Esophagus mucosa (tissue), 1 donor: ENCODE measurements around the gene RPP40. TPM values are rescaled to one million over a fixed set of nuclear protein-coding genes. Genes with fewer than 3 reads are reported as not detected.

Experiments used
- total RNA-seq: library from RNA; stranded (reverse); gene quantifications from one replicate; pipeline ENCODE4 v1.2.4, GENCODE V29; 2023
- donor health status: DM: yes; HTN: yes; CAD: no.

Gene RPP40
- total RNA-seq, 1 donor from 2014 or later: 12.8 TPM

Other genes starting within 250 kb of the RPP40 start
- 31.0 TPM for gene CDYL, start 227.6 kb downstream of the RPP40 start, total RNA-seq
- 2.0 TPM for gene PPP1R3G, start 81.3 kb upstream of the RPP40 start, total RNA-seq